Adrenal gland (tissue), 12 donors: ENCODE data around the gene BMP5. TPM values are rescaled to one million over a fixed set of nuclear protein-coding genes. Genes with fewer than 3 reads are reported as not detected.

Source experiments
- DNase-seq, 7 donors: peaks; one replicate each; pipeline ENCODE4 v3.0.0-alpha.2; 2019 to 2020
- H3K27ac ChIP-seq, 5 donors: fragments of 200-600 bp; sonication (generic) in 4 of 5; 1 replicate in 3 of 5; 2 replicates in 2 of 5; pipeline versions ENCODE4 v1.5.1 to v1.8.0; 2016 to 2020; ENCODE audit warnings: mild to moderate bottlenecking in 1 of 5
- H3K27me3 ChIP-seq: fragments of 200-600 bp; 2 replicates; pipeline ENCODE4 v1.8.0; 2021
- H3K36me3 ChIP-seq, 2 donors: fragments of 200-600 bp; replicated peaks in 1 of 2; 1 replicate in 1 of 2; 2 replicates in 1 of 2; pipeline versions ENCODE4 v1.5.1 to v1.8.0; 2018 to 2022
- H3K4me1 ChIP-seq, 2 donors: fragments of 200-600 bp; replicated peaks in 1 of 2; 1 replicate in 1 of 2; 2 replicates in 1 of 2; pipeline versions ENCODE4 v1.5.1 to v1.8.0; 2018 to 2021
- H3K4me3 ChIP-seq, 4 donors: fragments of 200-600 bp; sonication (generic) in 3 of 4; one replicate each; pipeline ENCODE4 v1.5.1; 2016 to 2018
- H3K9me3 ChIP-seq, 3 donors: fragments of 200-600 bp; sonication (generic) in 1 of 3; replicated peaks in 1 of 3; 1 replicate in 2 of 3; 2 replicates in 1 of 3; pipeline versions ENCODE4 v1.5.1 to v1.8.0; 2016 to 2021
- CTCF ChIP-seq, 6 experiments: fragments of 450-650 bp in 4 of 6; fragments of 200-600 bp in 2 of 6; sonication (generic) in 1 of 6; IDR thresholded peaks; 1 replicate in 5 of 6; 2 replicates in 1 of 6; pipeline versions ENCODE4 v1.5.1 to v1.8.0; 2016 to 2021; ENCODE audit warnings: antibody characterized with exemption in 6 of 6, mild to moderate bottlenecking in 2 of 6, moderate library complexity in 1 of 6
- POLR2A ChIP-seq, 2 donors: fragments of 450-650 bp; IDR thresholded peaks; one replicate each; pipeline ENCODE4 v1.6.1; 2017; ENCODE audit warnings: antibody characterized with exemption in 2 of 2, mild to moderate bottlenecking in 2 of 2, moderate library complexity in 1 of 2
- WGBS, 4 donors: extraction: QIAGEN DNeasy Blood & Tissue Kit in 2 of 4; methylation state at CpG; one replicate each; pipeline versions ENCODE4 v1.1.5 to v1.1.7; 2013 to 2017; 5-methylcytosine and 5-hydroxymethylcytosine counted together
- intact Hi-C, 2 donors: fragments of 100-400 bp; cut with DNase I; formaldehyde crosslinking; loops; one replicate each; pipeline versions ENCODE4 v1.14.1 to v1.15.0; 2022 to 2023
- polyA plus RNA-seq, 3 donors: library from polyadenylated mRNA; stranded (reverse); fragments of 200-250 nt in 2 of 3; fragments of 350-450 nt in 1 of 3; fragmentation: Illumina TruSeq in 1 of 3; extraction: RNeasy Lipid Tissue Mini Kit (QIAGEN cat#74804) in 1 of 3; gene quantifications; one replicate each; pipeline ENCODE4 v1.2.3, GENCODE V29; 2013 to 2014
- total RNA-seq, 9 donors: library from RNA; depleted of rRNA in 4 of 9; stranded (reverse); fragments of >200 nt in 4 of 9; fragments of 120-200 nt in 1 of 9; fragmentation: NEBNext Ultra II Directional in 1 of 9; extraction: Animal tissue kit (Norgen Biotek cat#: 25700) in 1 of 9; gene quantifications; one replicate each; pipeline versions ENCODE4 v1.1.0 to v1.2.4, GENCODE V29; 2013 to 2023
- donor health status: healthy with polysubstance abuse.
- donor health status: Bipolar disorder and iron deficiency.
- donor health status: DM: yes; HTN: yes; CAD: no.
- donor health status: DM: no; HTN: no; CAD: no.
- donor health status: DM: no; HTN: no; CAD: no.
- donor health status: DM: yes; HTN: yes; CAD: no.

BMP5 gene
- total and polyA plus RNA-seq, 12 donors: 0.06 to 11.4 (median 0.28) TPM; not detected in 3

- no peak for DNase-seq
- Histone ChIP-seq H3K27me3 (no peaks in the 10 kb centered on the region), H3K27ac (no peak overlapping the region), H3K36me3 (no peaks in the 10 kb centered on the region), H3K9me3 (no peaks in the 10 kb centered on the region), H3K4me1 (no peaks in the 10 kb centered on the region), H3K4me3 (no peak overlapping the region)
- intact Hi-C loops: no loop called here
- TF ChIP-seq CTCF (IDR thresholded peaks at IDR 0.05): no peak
- no peak for TF ChIP-seq POLR2A (IDR thresholded peaks at IDR 0.05)
- 71 to 81% (median 73%) methylated on average over 4 of the region's 4 CpGs for WGBS, 4 donors
These were observed 38.4 kb downstream of the BMP5 start for GRCh38 chr6:55836945-55837344.

GRCh38 chr6:55836481-55836880 is 38.9 kb downstream of the BMP5 start:
- DNase-seq: no peak
- WGBS, 4 donors: 46 to 55% (median 50%) methylated on average over 3 of the region's 3 CpGs
- Histone ChIP-seq H3K4me1 (no peaks in the 10 kb centered on the region), H3K27me3 (no peaks in the 10 kb centered on the region), H3K27ac (no peak overlapping the region), H3K4me3 (no peak overlapping the region), H3K9me3 (no peaks in the 10 kb centered on the region), H3K36me3 (no peaks in the 10 kb centered on the region)
- intact Hi-C loops: no loop called here
- no peak for TF ChIP-seq CTCF (IDR thresholded peaks at IDR 0.05)
- TF ChIP-seq POLR2A (IDR thresholded peaks at IDR 0.05): no peak

GRCh38 chr6:55835220-55835619 is 40.2 kb downstream of the BMP5 start:
- WGBS, 4 donors: 75 to 86% (median 84%) methylated on average over 1 of the region's 1 CpG
- TF ChIP-seq POLR2A (IDR thresholded peaks at IDR 0.05) (no peak), CTCF (IDR thresholded peaks at IDR 0.05) (no peak)
- Histone ChIP-seq H3K4me3 (no peak overlapping the region), H3K9me3 (no peaks in the 10 kb centered on the region), H3K27me3 (no peaks in the 10 kb centered on the region), H3K27ac (no peak overlapping the region), H3K36me3 (no peaks in the 10 kb centered on the region), H3K4me1 (no peaks in the 10 kb centered on the region)
- DNase-seq: no peak
- intact Hi-C loops: no loop called here

GRCh38 chr6:55833284-55833683 is 42.1 kb downstream of the BMP5 start:
- no peaks in the 10 kb centered on the region for H3K4me1 ChIP-seq
- TF ChIP-seq CTCF (IDR thresholded peaks at IDR 0.05) (no peak), POLR2A (IDR thresholded peaks at IDR 0.05) (no peak)
- no peaks in the 10 kb centered on the region for H3K36me3 ChIP-seq
- peaks cover 0 to 5% (median 0%) of the 10 kb centered on the region in 3 donors for H3K9me3 ChIP-seq
- no peaks in the 10 kb centered on the region for H3K27me3 ChIP-seq
- no peak overlapping the region for H3K4me3 ChIP-seq
- WGBS, 4 donors: 80 to 84% (median 82%) methylated on average over 2 of the region's 2 CpGs
- H3K27ac ChIP-seq: no peak overlapping the region
- DNase-seq: no peak
- intact Hi-C loops: no loop called here
